DMS53 treated with DMSO at 0.1 percent for 48 hours (cell line): ENCODE data around the gene BABAM2.

Experiments used
- DNase-seq: peaks from one replicate; lab custom pipeline; 2025; ENCODE audit not compliant: unreplicated experiment; lab: John Stamatoyannopoulos, UW

BABAM2 gene

GRCh38 chr2:28271231-28271918 is 380.8 kb downstream of the BABAM2 start:
- no peak for DNase-seq

- DNase-seq = no peak
Measured at GRCh38 chr2:28271919-28272250, 381.4 kb downstream of the BABAM2 start.

DNA sequence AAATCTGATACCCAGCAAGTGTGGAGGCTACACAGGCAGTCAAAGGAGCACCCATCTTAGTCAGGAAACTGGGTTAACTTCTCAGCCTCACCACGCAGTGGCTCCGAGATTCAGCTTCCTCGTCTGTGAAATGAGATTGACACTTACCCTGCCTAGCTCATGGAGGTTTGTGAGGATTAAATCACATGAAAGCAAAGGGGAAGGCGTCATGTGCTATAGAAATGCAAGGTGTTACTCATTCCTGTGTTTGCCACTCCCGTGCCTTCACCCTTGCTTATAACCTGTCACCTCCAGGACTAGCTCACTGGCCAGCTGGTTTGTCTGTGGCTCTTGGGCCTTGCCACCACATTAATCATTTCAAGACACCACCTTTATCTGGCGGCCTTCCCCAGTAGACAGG is 383.2 kb downstream of the BABAM2 start:
- DNase-seq = no peak

- DNase-seq = peak; percentile 39
Measured at GRCh38 chr2:28274911-28275685, 384.6 kb downstream of the BABAM2 start.

DNA sequence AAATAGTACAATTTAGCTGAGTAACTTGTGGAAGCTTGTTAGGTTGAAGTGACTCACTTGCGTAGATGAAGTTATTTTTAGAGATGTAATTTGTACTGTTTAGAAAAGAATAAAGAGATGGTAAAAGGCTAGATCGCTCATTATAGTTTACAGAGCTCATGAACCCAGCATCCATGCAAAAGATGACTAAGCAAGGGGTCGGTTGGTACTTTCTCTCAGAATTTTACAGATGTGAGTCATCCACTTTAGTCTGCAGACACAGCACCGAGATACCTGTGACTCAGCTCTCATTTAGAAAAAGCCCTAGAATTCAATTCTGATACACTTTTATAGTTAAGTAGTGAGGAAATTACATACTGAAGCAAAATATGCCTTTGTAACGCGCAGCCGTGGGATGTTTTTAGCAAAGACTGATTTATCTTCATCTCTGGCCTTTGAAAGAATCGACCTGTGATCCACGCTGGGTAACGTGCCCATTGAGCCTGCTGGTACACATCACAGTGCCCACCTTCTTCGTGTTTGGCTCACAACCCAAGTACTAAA is 385.6 kb downstream of the BABAM2 start:
- DNase-seq = peak; percentile 48

DNA sequence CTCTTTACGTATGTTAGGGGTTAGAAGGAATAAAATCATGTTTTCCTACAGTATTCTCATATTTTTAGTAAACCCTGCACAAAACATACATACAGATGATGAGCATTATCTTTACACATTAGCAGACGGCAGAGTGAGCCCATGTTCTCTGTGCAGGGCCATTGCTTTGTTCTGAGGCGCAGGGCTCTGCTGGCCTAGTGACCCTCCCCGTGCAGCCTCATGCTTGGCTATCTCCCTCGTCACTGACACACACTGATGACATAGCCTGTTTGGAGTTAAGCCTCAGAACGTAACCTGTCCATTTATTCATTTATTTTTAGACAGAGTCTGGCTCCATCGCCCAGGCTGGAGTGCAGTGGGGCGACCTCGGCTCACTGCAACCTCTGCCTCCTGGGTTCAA is 386.3 kb downstream of the BABAM2 start:
- DNase-seq = no peak

GRCh38 chr2:28277466-28277865 is 386.9 kb downstream of the BABAM2 start:
- peak; percentile 68 for DNase-seq

- DNase-seq = no peak
Measured at GRCh38 chr2:28279371-28279770, 388.8 kb downstream of the BABAM2 start.

GRCh38 chr2:28280619-28281018 is 390.1 kb downstream of the BABAM2 start:
- no peak for DNase-seq

- no peak for DNase-seq
Measured at GRCh38 chr2:28281739-28282138, 391.2 kb downstream of the BABAM2 start.

- DNase-seq = no peak
Measured at GRCh38 chr2:28282248-28282647, 391.7 kb downstream of the BABAM2 start.

DNA sequence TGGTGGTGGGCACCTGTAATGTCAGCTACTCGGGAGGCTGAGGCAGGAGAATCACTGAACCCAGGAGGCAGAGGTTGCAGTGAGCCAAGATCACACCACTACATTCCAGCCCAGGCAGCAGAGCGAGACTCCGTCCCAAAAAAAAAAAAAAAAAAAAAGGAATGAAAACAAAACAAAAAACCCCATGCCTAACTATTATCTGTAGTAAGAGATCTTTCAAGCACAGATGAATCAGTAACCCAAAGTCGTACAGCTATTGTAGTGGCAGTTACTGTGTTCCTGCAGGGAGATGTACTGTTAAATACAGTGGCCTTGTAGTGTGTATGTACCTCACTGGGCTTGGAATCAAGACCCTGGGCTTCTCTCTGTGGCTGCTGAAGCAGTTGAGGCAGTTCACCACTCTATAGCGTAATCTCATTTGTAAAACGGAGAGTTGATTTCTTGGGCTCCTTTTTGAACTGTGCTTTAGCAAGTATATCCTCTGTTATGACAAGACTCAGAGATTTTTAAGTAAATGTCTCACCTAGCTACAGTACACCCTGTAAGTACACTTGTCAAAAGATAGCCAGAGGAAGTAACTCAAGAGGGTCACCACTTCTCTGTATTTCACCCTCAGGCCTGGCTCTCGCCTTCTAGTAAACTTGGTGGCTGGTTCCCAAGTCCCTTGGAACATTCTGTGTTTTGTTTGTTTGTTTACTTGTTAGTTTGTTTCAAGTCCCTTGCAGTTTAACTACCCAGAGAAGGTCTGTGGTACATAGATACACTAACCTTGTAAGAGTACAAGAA is 392.5 kb downstream of the BABAM2 start:
- no peak for DNase-seq

- DNase-seq = no peak
Measured at GRCh38 chr2:28283861-28284260, 393.3 kb downstream of the BABAM2 start.

GRCh38 chr2:28286678-28287077 is 396.1 kb downstream of the BABAM2 start:
- DNase-seq = no peak

GRCh38 chr2:28287256-28287915 is 396.9 kb downstream of the BABAM2 start:
- no peak for DNase-seq

- no peak for DNase-seq
Measured at GRCh38 chr2:28288620-28289019, 398.1 kb downstream of the BABAM2 start.

GRCh38 chr2:28291811-28292440 is 401.4 kb downstream of the BABAM2 start:
- no peak for DNase-seq

DNA sequence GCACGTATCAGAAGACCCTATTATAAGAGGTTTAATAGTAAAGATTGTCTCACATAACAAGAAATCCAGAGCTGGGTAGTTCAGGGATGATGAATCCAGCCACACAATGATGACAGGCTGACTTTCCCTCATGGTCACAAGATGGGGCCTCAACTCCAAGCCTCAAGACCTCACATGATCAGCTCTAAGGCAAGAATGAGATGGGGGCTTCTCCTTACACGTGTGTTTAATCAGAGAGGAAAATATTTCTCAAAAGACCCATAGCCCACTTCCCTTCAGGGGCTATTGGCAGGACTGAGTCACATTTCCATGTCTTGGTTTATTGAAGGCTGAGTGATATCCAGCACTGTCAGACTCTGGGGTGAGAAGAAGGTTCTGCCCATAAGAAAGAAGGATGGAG is 402.0 kb downstream of the BABAM2 start:
- no peak for DNase-seq

- DNase-seq = no peak
Measured at GRCh38 chr2:28293416-28293815, 402.9 kb downstream of the BABAM2 start.

DNA sequence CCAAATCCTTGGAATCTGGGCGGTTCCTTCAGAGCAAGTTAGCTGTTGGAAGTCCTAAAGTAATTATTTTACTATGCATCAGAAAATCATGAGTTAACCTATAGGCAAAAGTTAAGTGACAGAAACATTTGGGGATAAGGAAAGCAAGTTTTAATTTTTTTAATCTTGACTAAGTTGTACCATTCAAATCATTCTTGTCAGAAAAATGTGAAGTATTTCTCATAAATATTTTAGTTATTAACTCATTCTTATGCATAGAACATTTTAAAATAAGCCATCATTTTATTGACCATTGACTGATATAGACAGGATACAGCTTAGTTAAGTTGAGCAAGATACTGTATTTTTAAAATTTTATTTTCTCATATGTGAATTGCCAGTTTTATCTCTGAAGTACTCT is 403.9 kb downstream of the BABAM2 start:
- no peak for DNase-seq

DNA sequence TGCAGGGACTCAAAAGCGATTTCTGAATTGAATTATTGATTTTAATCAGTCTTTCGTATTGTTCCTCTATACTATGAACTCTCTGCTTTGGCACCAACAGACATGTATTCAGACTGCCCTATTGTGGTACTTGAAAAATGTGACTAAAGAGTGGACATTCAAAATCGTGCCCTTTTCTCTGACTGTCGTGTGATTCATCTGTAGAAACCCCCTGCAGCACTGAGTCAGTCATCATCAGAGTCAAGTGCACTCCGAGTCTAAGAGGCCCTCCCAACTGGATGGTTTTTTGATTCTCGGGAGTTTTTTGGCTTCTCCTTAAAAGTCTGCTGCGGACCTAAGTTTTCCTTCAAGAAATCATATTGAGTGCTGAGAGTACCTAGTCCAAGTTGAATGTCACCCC is 405.7 kb downstream of the BABAM2 start:
- DNase-seq = no peak
